NB4 (cell line): ENCODE results near the gene ENHO.
A peak's percentile ranks its signal among the peaks of the same experiment; 100 is the strongest.

Source experiments
- DNase-seq: peaks from one replicate; pipeline ENCODE4 v3.0.0; 2010; ENCODE audit warnings: low read depth
- H3K4me3 ChIP-seq: one replicate; pipeline ENCODE4 v1.5.1; 2011; ENCODE audit warnings: mild to moderate bottlenecking, low read depth, low read length, moderate library complexity
- CTCF ChIP-seq: IDR thresholded peaks from one replicate; pipeline ENCODE4 v1.5.1; 2012; ENCODE audit warnings: low read depth, low read length
- MAX ChIP-seq: IDR thresholded peaks from 2 replicates; pipeline ENCODE4 v1.6.1; 2011; ENCODE audit warnings: low read depth, low read length
- MYC ChIP-seq: IDR thresholded peaks from 2 replicates; pipeline ENCODE4 v1.6.1; 2011; ENCODE audit warnings: low read depth, low read length
- POLR2A ChIP-seq: IDR thresholded peaks from 2 replicates; pipeline ENCODE4 v1.6.1; 2011; ENCODE audit warnings: mild to moderate bottlenecking; ENCODE audit not compliant: insufficient read length; ENCODE audit errors: extremely low read depth

Gene ENHO

GRCh38 chr9:34519321-34520020 is 3.3 kb downstream of the ENHO start:
- TF ChIP-seq CTCF: peak; percentile 37
- TF ChIP-seq MYC: no peak
- DNase-seq: no peak
- no peak overlapping the region for H3K4me3 ChIP-seq

- no peak for DNase-seq
- no peak for TF ChIP-seq MYC
- no peak for TF ChIP-seq MAX
- TF ChIP-seq POLR2A: no peak
- H3K4me3 ChIP-seq: no peak overlapping the region
These were observed 3.9 kb downstream of the ENHO start for GRCh38 chr9:34518896-34519295.

GRCh38 chr9:34518110-34518616 is 4.6 kb downstream of the ENHO start:
- TF ChIP-seq CTCF (no peak), MYC (no peak), MAX (no peak), POLR2A (no peak)
- no peak for DNase-seq
- no peak overlapping the region for H3K4me3 ChIP-seq

GRCh38 chr9:34517185-34517584 is 5.6 kb downstream of the ENHO start:
- no peak for TF ChIP-seq MAX
- TF ChIP-seq POLR2A: no peak
- TF ChIP-seq CTCF: no peak
- TF ChIP-seq MYC: no peak
- no peak overlapping the region for H3K4me3 ChIP-seq
- DNase-seq: no peak

- TF ChIP-seq POLR2A: no peak
- TF ChIP-seq MAX: no peak
- no peak for TF ChIP-seq CTCF
- TF ChIP-seq MYC: no peak
- H3K4me3 ChIP-seq: no peak overlapping the region
- DNase-seq: no peak
These were observed 6.8 kb downstream of the ENHO start for GRCh38 chr9:34515959-34516358.

GRCh38 chr9:34514816-34515215 is 8.0 kb downstream of the ENHO start:
- DNase-seq: no peak
- no peak overlapping the region for H3K4me3 ChIP-seq
- no peak for TF ChIP-seq CTCF
- no peak for TF ChIP-seq POLR2A
- no peak for TF ChIP-seq MAX
- TF ChIP-seq MYC: no peak
